HG03095 (cell line): ENCODE measurements around the gene MAST3.

Experiments
- ATAC-seq: cut with Tn5 transposase; IDR thresholded peaks from one replicate; pipeline ENCODE4 v1.9.1; 2021; ENCODE audit warnings: moderate library complexity; ENCODE audit not compliant: unreplicated experiment

The MAST3 gene

GRCh38 chr19:18174983-18175382 is 77.4 kb downstream of the MAST3 start:
- ATAC-seq = no peak

GRCh38 chr19:18176367-18177310 is 79.1 kb downstream of the MAST3 start:
- no peak for ATAC-seq

GRCh38 chr19:18179957-18180356 is 82.4 kb downstream of the MAST3 start:
- no peak for ATAC-seq

GRCh38 chr19:18183529-18183928 is 86.0 kb downstream of the MAST3 start:
- ATAC-seq = no peak

GRCh38 chr19:18185538-18185937 is 88.0 kb downstream of the MAST3 start:
- no peak for ATAC-seq

GRCh38 chr19:18190278-18190677 is 92.7 kb downstream of the MAST3 start:
- no peak for ATAC-seq

GRCh38 chr19:18191640-18192062 is 94.1 kb downstream of the MAST3 start:
- no peak for ATAC-seq

GRCh38 chr19:18192673-18193387 is 95.3 kb downstream of the MAST3 start, which contains the start of gene MPV17L2:
MPV17L2 (plus strand) TSS chr19:18193218; CDS start chr19:18193282, 64 bp downstream.
- peak; percentile 74 for ATAC-seq

- peak; percentile 2 for ATAC-seq
These were observed 96.0 kb downstream of the MAST3 start for GRCh38 chr19:18193388-18194180.

- ATAC-seq = no peak
These were observed 96.6 kb downstream of the MAST3 start for GRCh38 chr19:18194181-18194530.

GRCh38 chr19:18194554-18195238 is 97.1 kb downstream of the MAST3 start:
- no peak for ATAC-seq

- no peak for ATAC-seq
These were observed 98.9 kb downstream of the MAST3 start for GRCh38 chr19:18196511-18196845.

- ATAC-seq = no peak
These were observed 99.7 kb downstream of the MAST3 start for GRCh38 chr19:18197306-18197705.

GRCh38 chr19:18197941-18198340 is 100.4 kb downstream of the MAST3 start:
- no peak for ATAC-seq

GRCh38 chr19:18198374-18198773 is 100.8 kb downstream of the MAST3 start:
- no peak for ATAC-seq
